Keratinocyte (primary cell): Measurements from ENCODE around the gene NELL1. TPM values are rescaled to one million over a fixed set of nuclear protein-coding genes. Genes with fewer than 3 reads are reported as not detected.
A peak's percentile ranks its signal among the peaks of the same experiment; 100 is the strongest.

Source experiments
- DNase-seq: peaks from one replicate; pipeline ENCODE4 v3.0.0-alpha.2; 2011; ENCODE audit warnings: low read depth, missing footprints, low spot score
- FAIRE-seq: peaks from 2 replicates; lab custom pipeline; 2011; peaks lifted over from hg19 to GRCh38; lab: Jason Lieb, UNC
- H2AFZ ChIP-seq: 2 replicates; pipeline ENCODE4 v1.6.0; 2012; ENCODE audit warnings: low read length, control low read depth, inconsistent platforms; ENCODE audit not compliant: control insufficient read depth
- H3K27ac ChIP-seq: 2 replicates; pipeline ENCODE4 v1.5.1; 2011; ENCODE audit warnings: low read length; ENCODE audit not compliant: control insufficient read depth, insufficient read depth
- H3K27me3 ChIP-seq: 3 replicates; pipeline ENCODE4 v1.6.0; 2011; ENCODE audit warnings: low read length; ENCODE audit not compliant: control insufficient read depth, insufficient read depth; ENCODE audit errors: extremely low read depth
- H3K36me3 ChIP-seq, 2 experiments: 2 replicates in 1 of 2; 3 replicates in 1 of 2; pipeline ENCODE4 v1.5.1; 2011; ENCODE audit warnings: low read length in 2 of 2, mild to moderate bottlenecking in 1 of 2; ENCODE audit not compliant: control insufficient read depth in 2 of 2, insufficient read depth in 2 of 2; ENCODE audit errors: extremely low read depth in 1 of 2
- H3K4me1 ChIP-seq: 3 replicates; pipeline ENCODE4 v1.5.1; 2011; ENCODE audit warnings: low read length; ENCODE audit not compliant: control insufficient read depth, insufficient read depth; ENCODE audit errors: extremely low read depth
- H3K4me2 ChIP-seq: 3 replicates; pipeline ENCODE4 v1.6.0; 2011; ENCODE audit warnings: low read depth, low read length; ENCODE audit not compliant: control insufficient read depth, insufficient read depth; ENCODE audit errors: extremely low read depth
- H3K4me3 ChIP-seq, 3 experiments: fragments of 200-600 bp in 1 of 3; sonication (generic) in 1 of 3; 2 replicates in 2 of 3; 3 replicates in 1 of 3; pipeline ENCODE4 v1.5.1; 2011 to 2016; ENCODE audit warnings: low read length in 3 of 3, mild to moderate bottlenecking in 3 of 3, control low read depth in 2 of 3, inconsistent platforms in 1 of 3, low read depth in 1 of 3, mixed read lengths in 1 of 3, mixed run types in 1 of 3, moderate library complexity in 1 of 3; ENCODE audit not compliant: control insufficient read depth in 2 of 3, insufficient read depth in 2 of 3; ENCODE audit errors: extremely low read depth in 1 of 3
- H3K79me2 ChIP-seq: 2 replicates; pipeline ENCODE4 v1.6.0; 2012; ENCODE audit warnings: low read length; ENCODE audit not compliant: control insufficient read depth, insufficient read depth
- H3K9ac ChIP-seq: 3 replicates; pipeline ENCODE4 v1.6.0; 2011; ENCODE audit warnings: low read length; ENCODE audit not compliant: control insufficient read depth, insufficient read depth; ENCODE audit errors: extremely low read depth
- H3K9me1 ChIP-seq: 3 replicates; pipeline ENCODE4 v1.6.0; 2011; ENCODE audit warnings: low read length; ENCODE audit not compliant: control insufficient read depth, insufficient read depth; ENCODE audit errors: extremely low read depth
- H3K9me3 ChIP-seq: 2 replicates; pipeline ENCODE4 v1.5.1; 2012; ENCODE audit warnings: low read depth, low read length; ENCODE audit not compliant: control insufficient read depth
- H4K20me1 ChIP-seq: 3 replicates; pipeline ENCODE4 v1.6.0; 2011; ENCODE audit warnings: low read length; ENCODE audit not compliant: control insufficient read depth, insufficient read depth; ENCODE audit errors: extremely low read depth
- EZH2 ChIP-seq: IDR thresholded peaks from one replicate; pipeline ENCODE4 v1.6.1; 2012; ENCODE audit warnings: inconsistent platforms, mild to moderate bottlenecking, low read length, moderate library complexity
- dilution Hi-C: fragments of 300-500 bp; cut with MboI; formaldehyde crosslinking; loops from one replicate; pipeline ENCODE4 v1.7.0; 2020; ENCODE audit warnings: low sequenced_read_pairs; ENCODE audit not compliant: extremely low pct_ligation_motif_present
- polyA plus RNA-seq, 5 experiments: library from polyadenylated mRNA; depleted of rRNA in 3 of 5; stranded (reverse) in 3 of 5; stranded (forward) in 1 of 5; unstranded in 1 of 5; fragments of >200 nt; gene quantifications; 1 replicate in 1 of 5; 2 replicates in 3 of 5; 3 replicates in 1 of 5; pipeline versions ENCODE4 v1.2.1 to v1.2.3, GENCODE V29; 2011 to 2012; ENCODE audit warnings: missing spikeins in 2 of 5, low read depth in 1 of 5, low replicate concordance in 1 of 5
- TF ChIP-seq, protein P1 (sequence below), 3 experiments: IDR thresholded peaks in 1 of 3; conservative IDR thresholded peaks in 1 of 3; optimal IDR thresholded peaks in 1 of 3; 2 replicates in 2 of 3; 3 replicates in 1 of 3; pipeline versions ENCODE3 to v1.5.1; 2011; ENCODE audit warnings: low read length in 3 of 3, mild to moderate bottlenecking in 3 of 3, moderate library complexity in 2 of 3, control low read depth in 1 of 3, inconsistent platforms in 1 of 3; ENCODE audit not compliant: insufficient read depth in 2 of 3; ENCODE audit errors: extremely low read depth in 1 of 3

The NELL1 gene
- polyA plus RNA-seq, 1 donor (not counting 4 experiments of a cell fraction or from before 2014, with no cell fraction given) = not detected

DNA sequence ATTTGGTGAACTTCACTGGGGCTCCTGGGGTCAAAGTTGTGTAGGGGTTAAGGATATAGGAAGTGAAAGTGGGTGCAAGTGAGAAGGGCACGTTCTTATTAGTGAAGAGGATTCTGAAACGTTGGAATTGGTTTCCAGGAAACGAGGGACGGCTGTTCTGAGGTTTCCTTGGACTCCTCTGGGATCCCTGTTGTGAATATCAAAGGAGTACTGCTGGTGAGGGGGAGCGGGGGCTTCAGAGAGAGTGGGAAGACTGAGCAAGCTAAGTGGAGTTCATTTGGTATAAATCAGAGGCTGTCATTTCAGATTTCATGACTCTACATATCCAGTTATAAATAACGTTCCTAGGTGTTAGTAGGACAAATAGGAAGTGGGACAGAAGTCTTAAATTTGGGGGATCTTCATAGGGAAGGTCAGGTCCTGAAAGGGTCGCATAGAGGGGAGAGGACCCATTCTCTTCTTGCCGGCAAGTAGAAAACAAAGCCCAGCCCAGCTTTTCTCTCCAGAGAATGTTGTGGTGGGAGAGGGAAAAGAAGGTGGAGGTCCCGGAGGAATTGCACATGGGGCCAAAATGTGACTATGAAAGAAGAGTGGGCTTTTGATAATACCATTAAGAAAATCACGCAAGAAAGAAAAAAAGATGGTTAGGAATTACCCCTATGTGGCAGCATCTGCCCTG is 1.1 kb upstream of the NELL1 start:
- H3K4me2 ChIP-seq = no peak overlapping the region
- no peak overlapping the region for H3K9ac ChIP-seq
- FAIRE-seq = no peak
- no peak overlapping the region for H3K4me3 ChIP-seq
- no peaks in the 10 kb centered on the region for H3K4me1 ChIP-seq
- H3K79me2 ChIP-seq = no peaks in the 10 kb centered on the region
- H3K27ac ChIP-seq = no peak overlapping the region
- TF ChIP-seq EZH2 = no peak
- TF ChIP-seq, protein P1, sequence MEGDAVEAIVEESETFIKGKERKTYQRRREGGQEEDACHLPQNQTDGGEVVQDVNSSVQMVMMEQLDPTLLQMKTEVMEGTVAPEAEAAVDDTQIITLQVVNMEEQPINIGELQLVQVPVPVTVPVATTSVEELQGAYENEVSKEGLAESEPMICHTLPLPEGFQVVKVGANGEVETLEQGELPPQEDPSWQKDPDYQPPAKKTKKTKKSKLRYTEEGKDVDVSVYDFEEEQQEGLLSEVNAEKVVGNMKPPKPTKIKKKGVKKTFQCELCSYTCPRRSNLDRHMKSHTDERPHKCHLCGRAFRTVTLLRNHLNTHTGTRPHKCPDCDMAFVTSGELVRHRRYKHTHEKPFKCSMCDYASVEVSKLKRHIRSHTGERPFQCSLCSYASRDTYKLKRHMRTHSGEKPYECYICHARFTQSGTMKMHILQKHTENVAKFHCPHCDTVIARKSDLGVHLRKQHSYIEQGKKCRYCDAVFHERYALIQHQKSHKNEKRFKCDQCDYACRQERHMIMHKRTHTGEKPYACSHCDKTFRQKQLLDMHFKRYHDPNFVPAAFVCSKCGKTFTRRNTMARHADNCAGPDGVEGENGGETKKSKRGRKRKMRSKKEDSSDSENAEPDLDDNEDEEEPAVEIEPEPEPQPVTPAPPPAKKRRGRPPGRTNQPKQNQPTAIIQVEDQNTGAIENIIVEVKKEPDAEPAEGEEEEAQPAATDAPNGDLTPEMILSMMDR (optimal IDR thresholded peaks at IDR 0.05 in 1 of 3, IDR thresholded peaks at IDR 0.05 in 1 of 3, conservative IDR thresholded peaks at IDR 0.05 in 1 of 3; ENCODE audit: extremely low read depth in 1 of 3, insufficient read depth in 2 of 3, low read length in 3 of 3) = no peak
- no peaks in the 10 kb centered on the region for H4K20me1 ChIP-seq
- no peaks in the 10 kb centered on the region for H3K36me3 ChIP-seq
- no peak for DNase-seq
- H3K9me1 ChIP-seq = no peaks in the 10 kb centered on the region
- H3K27me3 ChIP-seq = peaks cover 53% of the 10 kb centered on the region
- no peak overlapping the region for H2AFZ ChIP-seq
- dilution Hi-C loops = no loop called here
- no peaks in the 10 kb centered on the region for H3K9me3 ChIP-seq

DNA sequence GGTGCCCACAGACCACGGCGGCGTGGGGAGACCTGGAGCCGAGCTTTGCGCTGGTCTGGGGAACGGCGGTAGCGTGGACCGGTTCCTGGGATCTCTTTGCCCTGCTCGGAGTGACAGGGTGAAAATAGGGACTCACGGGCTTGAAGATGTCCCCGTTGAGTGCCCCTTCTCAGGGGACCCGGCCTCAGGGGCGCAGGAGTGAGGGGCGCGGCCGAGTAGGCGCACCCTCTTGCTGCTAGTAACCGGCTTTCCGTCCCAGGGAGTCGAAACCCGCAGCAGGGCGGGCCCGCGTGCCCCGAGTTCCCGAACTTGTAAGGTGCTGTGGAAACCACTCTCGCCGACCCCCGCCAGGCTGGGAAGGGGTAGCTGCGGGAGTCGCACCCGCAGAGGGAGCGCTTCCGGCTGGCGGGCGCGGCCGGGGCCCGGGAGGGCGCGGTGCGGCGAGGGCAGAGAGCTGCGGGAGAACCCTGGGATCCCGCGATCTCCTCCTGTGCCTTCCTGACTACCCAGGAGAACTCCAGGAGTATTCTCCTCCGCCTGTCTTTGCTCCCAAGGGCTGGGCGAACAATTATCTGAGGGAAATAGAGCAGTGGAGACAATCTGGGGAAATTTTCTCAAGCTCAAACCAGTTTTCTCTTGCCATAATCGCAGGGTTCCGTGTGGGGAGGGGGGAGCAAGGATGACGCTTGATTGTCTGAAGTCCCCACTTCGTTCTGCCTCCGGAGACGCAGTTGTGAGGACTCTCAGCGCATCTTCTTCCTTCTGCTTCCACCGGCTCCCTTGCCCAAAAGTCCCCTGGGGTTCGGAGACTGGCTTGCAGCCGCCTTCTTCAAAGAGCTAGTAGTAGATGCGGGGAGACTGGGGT is 666 bp downstream of the NELL1 start:
- dilution Hi-C loops = no loop called here
- H3K27me3 ChIP-seq = peaks cover 53% of the 10 kb centered on the region
- no peaks in the 10 kb centered on the region for H3K4me1 ChIP-seq
- TF ChIP-seq, protein P1 (optimal IDR thresholded peaks at IDR 0.05 in 1 of 3, IDR thresholded peaks at IDR 0.05 in 1 of 3, conservative IDR thresholded peaks at IDR 0.05 in 1 of 3; ENCODE audit: extremely low read depth in 1 of 3, insufficient read depth in 2 of 3, low read length in 3 of 3) = no peak
- peak; percentile 95 for TF ChIP-seq EZH2
- no peaks in the 10 kb centered on the region for H3K36me3 ChIP-seq
- H3K27ac ChIP-seq = no peak overlapping the region
- H3K79me2 ChIP-seq = no peaks in the 10 kb centered on the region
- H3K9me3 ChIP-seq = no peaks in the 10 kb centered on the region
- no peak overlapping the region for H2AFZ ChIP-seq
- DNase-seq (no peak), FAIRE-seq (no peak)
- H3K9ac ChIP-seq = no peak overlapping the region
- no peaks in the 10 kb centered on the region for H3K9me1 ChIP-seq
- H4K20me1 ChIP-seq = no peaks in the 10 kb centered on the region
- no peak overlapping the region for H3K4me3 ChIP-seq
- H3K4me2 ChIP-seq = peak overlapping the region; percentile 23
